H1 (cell line): ENCODE data around the gene CDKL5.

Source experiments
- CEBPB ChIP-seq: IDR thresholded peaks from 2 replicates; pipeline ENCODE4 v1.6.1; 2012; ENCODE audit warnings: low read depth, low read length
- GABPA ChIP-seq: IDR thresholded peaks from 2 replicates; pipeline ENCODE4 v1.6.1; 2011; ENCODE audit warnings: mild to moderate bottlenecking, low read length, moderate library complexity, borderline replicate concordance; ENCODE audit not compliant: insufficient read depth
- MAFK ChIP-seq: IDR thresholded peaks from 2 replicates; pipeline ENCODE4 v1.6.1; 2012; ENCODE audit warnings: low read depth, mild to moderate bottlenecking, improper control_type of control experiment, low read length
- POLR2A ChIP-seq, 2 experiments: IDR thresholded peaks; 1 replicate in 1 of 2; 2 replicates in 1 of 2; pipeline ENCODE4 v1.6.1; 2011; ENCODE audit warnings: low read depth in 2 of 2, low read length in 2 of 2, mild to moderate bottlenecking in 2 of 2; ENCODE audit errors: control extremely low read depth in 1 of 2
- POLR2AphosphoS5 ChIP-seq: IDR thresholded peaks from 2 replicates; pipeline ENCODE4 v1.6.1; 2011; ENCODE audit warnings: low read depth, low read length
- RNF2 ChIP-seq: fragments of 200-900, 300-1000 bp; sonication (generic); IDR thresholded peaks from 2 replicates; pipeline ENCODE4 v1.7.1; 2016; ENCODE audit warnings: borderline replicate concordance, low read depth, mild to moderate bottlenecking, antibody characterized with exemption, low read length; ENCODE audit not compliant: poor library complexity, severe bottlenecking; ENCODE audit errors: missing control alignments
- TAF1 ChIP-seq: IDR thresholded peaks from 2 replicates; pipeline ENCODE4 v1.6.1; 2011; ENCODE audit warnings: mild to moderate bottlenecking, low read depth, low read length
- YY1 ChIP-seq: IDR thresholded peaks from 2 replicates; pipeline ENCODE4 v1.6.1; 2011; ENCODE audit warnings: low read depth, mild to moderate bottlenecking, low read length
- TF ChIP-seq, protein P1 (sequence below), 3 experiments: IDR thresholded peaks; 1 replicate in 2 of 3; 2 replicates in 1 of 3; pipeline versions ENCODE4 v1.5.1 to v1.6.1; 2011; ENCODE audit warnings: low read length in 3 of 3, mild to moderate bottlenecking in 3 of 3, inconsistent platforms in 2 of 3, low read depth in 1 of 3, moderate library complexity in 1 of 3; ENCODE audit not compliant: insufficient read depth in 1 of 3; ENCODE audit errors: control extremely low read depth in 1 of 3
- TF ChIP-seq, protein P2 (sequence below): IDR thresholded peaks from 2 replicates; pipeline ENCODE4 v1.6.1; 2011; ENCODE audit warnings: low read depth, mild to moderate bottlenecking, low read length; ENCODE audit not compliant: insufficient read depth
- TF ChIP-seq, protein P3 (sequence below): IDR thresholded peaks from 2 replicates; pipeline ENCODE4 v1.6.1; 2011; ENCODE audit warnings: low read length, improper control_type of control experiment

DNA sequence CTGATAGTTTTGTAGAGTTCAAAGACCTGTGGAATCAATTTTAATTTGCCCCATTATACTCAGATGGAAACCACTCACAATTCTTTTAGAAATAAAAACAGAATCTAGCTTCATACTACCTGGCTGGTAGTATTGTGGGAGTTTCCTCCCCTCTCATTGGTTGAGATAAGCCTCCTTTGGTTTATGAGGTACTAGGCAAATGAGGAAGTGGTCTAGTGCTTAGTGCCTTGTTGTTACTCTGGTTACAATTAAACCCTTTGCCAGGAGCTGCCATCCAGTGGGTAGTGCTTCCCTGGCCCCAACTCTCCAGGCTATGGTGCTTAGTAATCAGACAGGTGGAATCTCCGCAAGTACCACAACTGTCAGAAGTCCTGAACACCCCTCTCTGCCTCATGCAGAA lies 118.3 kb downstream of the CDKL5 start:
- TF ChIP-seq, protein P1, sequence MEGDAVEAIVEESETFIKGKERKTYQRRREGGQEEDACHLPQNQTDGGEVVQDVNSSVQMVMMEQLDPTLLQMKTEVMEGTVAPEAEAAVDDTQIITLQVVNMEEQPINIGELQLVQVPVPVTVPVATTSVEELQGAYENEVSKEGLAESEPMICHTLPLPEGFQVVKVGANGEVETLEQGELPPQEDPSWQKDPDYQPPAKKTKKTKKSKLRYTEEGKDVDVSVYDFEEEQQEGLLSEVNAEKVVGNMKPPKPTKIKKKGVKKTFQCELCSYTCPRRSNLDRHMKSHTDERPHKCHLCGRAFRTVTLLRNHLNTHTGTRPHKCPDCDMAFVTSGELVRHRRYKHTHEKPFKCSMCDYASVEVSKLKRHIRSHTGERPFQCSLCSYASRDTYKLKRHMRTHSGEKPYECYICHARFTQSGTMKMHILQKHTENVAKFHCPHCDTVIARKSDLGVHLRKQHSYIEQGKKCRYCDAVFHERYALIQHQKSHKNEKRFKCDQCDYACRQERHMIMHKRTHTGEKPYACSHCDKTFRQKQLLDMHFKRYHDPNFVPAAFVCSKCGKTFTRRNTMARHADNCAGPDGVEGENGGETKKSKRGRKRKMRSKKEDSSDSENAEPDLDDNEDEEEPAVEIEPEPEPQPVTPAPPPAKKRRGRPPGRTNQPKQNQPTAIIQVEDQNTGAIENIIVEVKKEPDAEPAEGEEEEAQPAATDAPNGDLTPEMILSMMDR (IDR thresholded peaks at IDR 0.05; ENCODE audit: control extremely low read depth in 1 of 3, insufficient read depth in 1 of 3, low read depth in 1 of 3, low read length in 3 of 3), result no peak
- TF ChIP-seq MAFK (no peak), CEBPB (no peak), RNF2 (no peak), YY1 (no peak), POLR2A (IDR thresholded peaks at IDR 0.05; ENCODE audit: control extremely low read depth in 1 of 2, low read depth in 2 of 2, low read length in 2 of 2) (no peak), TAF1 (no peak), GABPA (no peak), POLR2AphosphoS5 (no peak)
- TF ChIP-seq, protein P2, sequence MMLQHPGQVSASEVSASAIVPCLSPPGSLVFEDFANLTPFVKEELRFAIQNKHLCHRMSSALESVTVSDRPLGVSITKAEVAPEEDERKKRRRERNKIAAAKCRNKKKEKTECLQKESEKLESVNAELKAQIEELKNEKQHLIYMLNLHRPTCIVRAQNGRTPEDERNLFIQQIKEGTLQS, result no peak
- TF ChIP-seq, protein P3, sequence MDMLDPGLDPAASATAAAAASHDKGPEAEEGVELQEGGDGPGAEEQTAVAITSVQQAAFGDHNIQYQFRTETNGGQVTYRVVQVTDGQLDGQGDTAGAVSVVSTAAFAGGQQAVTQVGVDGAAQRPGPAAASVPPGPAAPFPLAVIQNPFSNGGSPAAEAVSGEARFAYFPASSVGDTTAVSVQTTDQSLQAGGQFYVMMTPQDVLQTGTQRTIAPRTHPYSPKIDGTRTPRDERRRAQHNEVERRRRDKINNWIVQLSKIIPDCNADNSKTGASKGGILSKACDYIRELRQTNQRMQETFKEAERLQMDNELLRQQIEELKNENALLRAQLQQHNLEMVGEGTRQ, result no peak
